GM18511 (cell line): ENCODE measurements around the gene BCLAF1.

ENCODE experiments used
- ATAC-seq: cut with Tn5 transposase; IDR thresholded peaks from one replicate; pipeline ENCODE4 v1.9.1; 2021; ENCODE audit warnings: mild to moderate bottlenecking, moderate library complexity; ENCODE audit not compliant: unreplicated experiment

BCLAF1 gene, protein sequence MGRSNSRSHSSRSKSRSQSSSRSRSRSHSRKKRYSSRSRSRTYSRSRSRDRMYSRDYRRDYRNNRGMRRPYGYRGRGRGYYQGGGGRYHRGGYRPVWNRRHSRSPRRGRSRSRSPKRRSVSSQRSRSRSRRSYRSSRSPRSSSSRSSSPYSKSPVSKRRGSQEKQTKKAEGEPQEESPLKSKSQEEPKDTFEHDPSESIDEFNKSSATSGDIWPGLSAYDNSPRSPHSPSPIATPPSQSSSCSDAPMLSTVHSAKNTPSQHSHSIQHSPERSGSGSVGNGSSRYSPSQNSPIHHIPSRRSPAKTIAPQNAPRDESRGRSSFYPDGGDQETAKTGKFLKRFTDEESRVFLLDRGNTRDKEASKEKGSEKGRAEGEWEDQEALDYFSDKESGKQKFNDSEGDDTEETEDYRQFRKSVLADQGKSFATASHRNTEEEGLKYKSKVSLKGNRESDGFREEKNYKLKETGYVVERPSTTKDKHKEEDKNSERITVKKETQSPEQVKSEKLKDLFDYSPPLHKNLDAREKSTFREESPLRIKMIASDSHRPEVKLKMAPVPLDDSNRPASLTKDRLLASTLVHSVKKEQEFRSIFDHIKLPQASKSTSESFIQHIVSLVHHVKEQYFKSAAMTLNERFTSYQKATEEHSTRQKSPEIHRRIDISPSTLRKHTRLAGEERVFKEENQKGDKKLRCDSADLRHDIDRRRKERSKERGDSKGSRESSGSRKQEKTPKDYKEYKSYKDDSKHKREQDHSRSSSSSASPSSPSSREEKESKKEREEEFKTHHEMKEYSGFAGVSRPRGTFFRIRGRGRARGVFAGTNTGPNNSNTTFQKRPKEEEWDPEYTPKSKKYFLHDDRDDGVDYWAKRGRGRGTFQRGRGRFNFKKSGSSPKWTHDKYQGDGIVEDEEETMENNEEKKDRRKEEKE

DNA sequence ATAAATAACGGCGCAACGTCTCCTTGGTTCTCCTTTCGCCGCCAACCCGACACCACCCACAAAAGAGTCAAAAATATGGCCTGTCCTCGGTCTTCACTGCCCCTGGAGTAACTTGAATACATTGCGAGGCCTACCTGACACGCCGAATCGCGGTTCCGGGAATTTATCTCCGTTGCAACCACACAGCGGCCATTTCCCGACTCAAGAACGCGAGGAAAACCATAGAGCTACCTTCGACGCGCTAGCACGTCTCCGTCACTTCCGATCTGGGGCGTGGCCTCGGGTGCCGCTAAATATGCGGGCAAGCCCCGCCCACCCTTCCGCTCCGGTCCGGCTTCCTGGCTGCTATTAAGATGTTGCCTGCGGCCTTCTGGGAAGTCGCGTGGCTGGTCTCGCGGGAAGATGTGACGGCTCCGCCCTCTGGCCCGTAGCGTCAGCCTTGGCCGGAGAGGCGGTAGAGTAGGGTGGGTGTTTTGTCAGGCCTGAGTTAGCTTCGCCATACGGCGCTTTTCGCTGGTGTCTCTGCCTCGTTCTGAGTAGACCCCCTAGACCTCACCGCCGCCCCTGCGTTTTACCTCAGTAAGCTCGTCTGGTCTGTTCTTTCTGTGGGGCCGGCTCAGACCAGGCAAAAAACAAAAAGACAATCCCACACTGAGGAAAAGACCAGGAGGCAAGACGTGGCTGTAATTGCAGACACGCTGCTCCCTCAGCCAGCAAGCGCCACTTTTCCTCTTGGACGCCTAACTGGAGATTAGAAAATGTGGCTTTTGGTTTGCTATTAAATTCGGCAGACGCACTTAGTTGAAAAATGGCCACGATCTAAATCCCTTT is at the start of gene BCLAF1:
BCLAF1 (minus strand) TSS at position 268 of the 831 bp plus-strand sequence. CDS start 9,980 bp downstream, outside the sequence.
- ATAC-seq, result peak; percentile 93

DNA sequence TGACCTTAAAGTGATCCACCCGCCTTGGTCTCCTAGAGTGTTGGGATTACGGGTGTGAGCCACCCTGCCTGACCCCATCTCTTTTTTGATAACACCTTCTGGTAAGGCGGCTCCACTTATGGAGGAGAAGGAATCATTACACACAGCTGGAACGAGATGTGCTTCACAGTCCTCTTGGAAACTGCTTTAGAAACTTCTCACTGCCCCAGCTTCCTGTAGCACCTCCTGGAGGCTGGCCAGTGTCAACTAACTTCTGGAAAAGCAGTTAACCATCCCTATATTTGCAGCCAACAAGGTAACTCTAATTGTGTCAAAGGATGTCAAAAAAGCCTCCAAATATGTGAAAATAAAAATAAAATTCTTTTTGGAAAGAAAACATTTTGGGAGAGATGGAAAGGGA is 48.8 kb upstream of the BCLAF1 start:
- no peak for ATAC-seq

DNA sequence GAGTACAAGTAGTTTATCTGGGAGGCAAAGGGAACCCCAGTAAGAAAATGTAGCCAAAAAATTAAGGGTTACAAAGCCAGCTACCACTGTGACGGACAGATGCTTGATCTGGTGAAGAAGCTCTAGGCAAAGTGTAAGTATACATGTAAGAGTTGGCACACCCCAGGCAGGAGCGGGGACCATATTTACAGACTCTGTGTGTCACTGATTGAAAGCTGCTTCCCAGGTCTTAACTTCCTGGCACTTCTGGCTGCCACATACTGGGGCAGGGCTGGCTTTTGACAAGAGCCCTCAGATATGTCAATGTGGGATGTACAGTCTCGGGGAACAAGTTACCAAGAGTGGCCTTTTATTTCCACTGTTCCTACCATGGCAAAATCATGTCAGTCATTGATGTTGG is 48.0 kb upstream of the BCLAF1 start:
- no peak for ATAC-seq

DNA sequence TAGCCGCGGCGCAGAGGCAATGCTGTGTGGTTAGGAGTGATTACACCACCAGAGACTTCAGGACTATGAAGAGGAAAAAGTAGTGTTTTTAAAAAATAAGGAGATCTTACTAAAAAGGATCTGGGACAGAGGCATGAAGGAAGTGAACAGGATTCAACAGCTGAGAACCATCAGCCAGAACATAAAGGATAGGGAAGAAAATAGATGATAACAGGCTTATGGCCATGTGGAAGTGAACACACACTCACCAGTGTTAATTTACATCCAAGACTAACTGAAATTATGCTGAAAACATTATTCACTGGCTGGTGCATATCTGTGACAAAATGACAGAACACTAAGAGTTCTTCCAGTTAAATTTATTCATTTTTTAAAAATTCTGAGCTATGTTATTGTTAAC is 47.5 kb upstream of the BCLAF1 start:
- no peak for ATAC-seq

DNA sequence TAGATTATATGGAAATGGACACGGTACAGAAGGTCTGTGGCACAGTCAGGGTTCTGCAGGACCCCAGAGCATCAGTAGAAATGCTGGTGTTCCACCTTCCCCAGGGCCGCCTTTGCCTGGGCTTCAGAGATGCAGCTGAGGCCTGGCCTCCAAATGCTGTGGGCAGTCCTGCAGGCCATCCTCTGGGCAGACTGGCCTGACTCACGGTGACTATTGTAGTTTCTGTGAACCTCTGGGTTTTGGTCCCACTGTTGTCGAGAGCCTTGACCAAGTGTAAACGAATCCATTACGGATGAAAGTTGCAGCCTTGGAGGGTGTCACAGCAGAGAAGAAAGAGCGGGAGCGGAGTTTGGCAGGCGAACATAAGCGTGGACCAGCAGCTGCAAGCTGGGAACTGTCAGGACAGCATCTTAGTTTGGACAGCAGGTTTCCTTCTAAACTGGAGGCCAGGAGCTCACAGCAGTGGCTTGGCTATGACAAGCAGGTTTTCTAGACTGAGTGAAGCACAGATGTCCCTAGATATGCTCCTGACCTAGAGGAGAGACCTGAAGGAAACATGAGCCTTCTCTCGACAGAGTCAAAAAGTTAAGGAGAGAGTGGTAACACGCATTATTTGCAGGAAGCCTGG is 46.2 kb upstream of the BCLAF1 start:
- ATAC-seq, result no peak

DNA sequence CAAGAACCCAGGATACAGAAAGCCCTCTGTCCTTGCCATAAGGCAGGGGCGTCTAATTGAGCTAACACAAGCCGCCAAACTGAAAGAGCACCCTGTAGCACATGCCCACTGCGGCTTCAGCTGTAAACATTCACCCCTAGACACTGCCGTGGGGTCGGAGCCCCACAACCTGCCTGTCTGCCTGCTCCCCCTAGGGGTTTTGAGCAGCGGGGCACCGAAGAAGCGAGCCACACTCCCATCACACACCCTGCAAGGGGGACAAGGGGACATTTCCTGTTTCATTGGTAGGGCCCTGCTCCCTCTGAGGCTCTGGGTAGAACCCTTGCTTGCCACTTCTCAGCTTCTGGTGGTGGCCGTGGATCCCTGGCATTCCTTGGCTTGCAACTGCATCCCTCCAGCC is 45.2 kb upstream of the BCLAF1 start:
- no peak for ATAC-seq

DNA sequence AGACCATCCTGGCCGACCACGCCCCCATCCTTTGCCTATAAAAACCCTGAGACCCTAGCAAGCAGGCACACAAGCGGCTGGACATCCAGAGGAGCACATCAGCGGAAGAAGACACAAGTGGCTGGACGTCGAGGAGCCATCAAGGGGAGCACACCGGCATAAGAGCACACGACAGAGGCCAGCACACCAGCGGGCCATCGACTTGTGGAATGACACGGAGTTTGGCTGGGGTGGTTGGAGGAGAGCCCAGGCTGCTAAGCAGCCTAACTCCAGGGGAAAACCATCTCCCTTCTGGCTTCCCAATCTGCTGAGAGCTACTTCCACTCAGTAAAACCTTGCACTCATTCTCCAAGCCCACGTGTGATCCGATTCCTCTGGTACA is 44.8 kb upstream of the BCLAF1 start:
- ATAC-seq, result no peak

DNA sequence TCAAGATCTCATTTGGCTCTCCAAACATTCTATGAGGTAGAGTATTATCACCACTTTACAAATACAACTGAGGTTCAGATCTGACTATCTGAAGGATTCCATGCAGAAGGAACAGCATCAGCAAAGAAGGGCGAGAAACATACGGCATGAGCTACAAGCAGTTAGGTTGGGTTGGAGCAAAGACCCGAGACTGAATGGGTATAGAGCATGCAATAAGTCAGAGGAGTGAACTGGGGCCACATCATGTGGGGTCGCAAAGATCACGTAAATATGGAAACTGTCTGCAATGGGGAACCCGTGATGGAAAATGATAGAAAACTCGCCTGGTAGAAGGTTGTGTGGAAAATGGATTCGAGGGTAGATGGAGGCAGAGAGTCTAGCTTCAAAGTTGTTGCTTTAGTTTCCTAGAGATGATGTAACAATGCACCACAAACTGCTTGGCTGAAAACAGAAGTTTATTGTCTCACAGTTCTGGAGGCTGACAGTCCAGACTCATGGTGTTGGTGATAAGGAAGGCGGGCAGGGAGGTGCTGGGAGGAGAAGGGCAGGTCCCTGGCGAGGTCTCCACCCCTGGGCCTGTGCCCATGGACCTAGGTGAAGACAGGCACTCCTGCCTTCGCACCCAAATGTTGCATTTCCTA is 44.3 kb upstream of the BCLAF1 start:
- no peak for ATAC-seq

DNA sequence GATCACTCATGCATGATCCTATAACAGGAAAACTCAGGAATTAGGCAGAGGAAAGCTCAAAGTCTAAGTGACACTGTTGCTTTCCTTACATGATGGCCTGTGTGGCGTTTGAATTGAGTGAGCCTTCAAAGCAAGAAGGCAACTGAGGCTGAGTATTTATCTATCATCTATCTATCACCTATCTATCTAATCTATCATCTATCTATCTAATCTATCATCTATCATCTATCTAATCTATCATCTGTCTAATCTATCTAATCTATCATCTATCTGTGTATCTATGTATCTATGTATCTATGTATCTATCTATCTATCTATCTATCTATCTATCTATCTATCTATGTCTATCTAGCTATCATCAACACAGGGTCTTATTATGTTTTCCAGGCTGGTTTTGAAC is 41.8 kb upstream of the BCLAF1 start:
- ATAC-seq, result no peak

DNA sequence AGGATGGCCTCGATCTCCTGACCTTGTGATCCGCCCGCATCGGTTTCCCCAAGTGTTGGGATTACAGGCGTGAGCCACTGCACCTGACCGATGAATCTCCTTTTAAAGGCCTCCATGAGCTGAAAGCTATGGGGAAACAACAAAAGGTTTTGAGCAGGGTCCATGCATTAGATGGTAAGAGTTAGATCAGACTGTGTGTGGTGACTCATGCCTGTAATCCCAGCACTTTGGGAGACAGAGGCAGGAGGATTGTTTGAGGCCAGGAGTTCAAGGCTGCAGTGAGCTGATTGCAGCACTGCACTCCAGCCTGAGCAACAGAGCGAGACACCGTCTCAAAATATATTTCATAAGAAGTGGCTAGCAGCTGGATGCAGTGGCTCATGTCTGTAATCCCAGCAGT is 41.0 kb upstream of the BCLAF1 start:
- ATAC-seq, result no peak

DNA sequence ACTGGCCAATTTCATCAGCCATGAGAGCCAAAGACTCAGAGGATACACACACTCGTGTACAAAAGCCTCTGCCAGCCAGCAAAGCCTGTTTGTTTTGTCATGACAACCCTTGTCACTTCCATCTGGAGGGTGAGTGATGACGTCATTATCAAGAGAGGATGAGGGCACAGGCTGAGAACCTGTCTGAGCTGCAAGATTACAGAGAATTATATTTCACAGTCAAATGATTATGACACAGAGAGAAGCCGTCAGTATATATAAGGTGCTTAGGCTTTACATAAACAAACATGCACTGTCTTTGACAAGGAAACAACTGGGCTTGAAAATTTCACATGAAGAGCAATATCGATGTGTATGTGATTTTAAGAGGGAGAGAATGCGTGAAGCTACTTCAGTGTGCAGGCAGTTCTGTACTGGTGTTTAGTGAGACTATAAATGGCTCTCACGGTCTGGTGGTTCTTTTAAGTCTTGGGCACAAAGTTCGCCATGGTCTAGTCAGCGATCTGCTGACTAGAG is 36.5 kb upstream of the BCLAF1 start:
- ATAC-seq, result no peak

DNA sequence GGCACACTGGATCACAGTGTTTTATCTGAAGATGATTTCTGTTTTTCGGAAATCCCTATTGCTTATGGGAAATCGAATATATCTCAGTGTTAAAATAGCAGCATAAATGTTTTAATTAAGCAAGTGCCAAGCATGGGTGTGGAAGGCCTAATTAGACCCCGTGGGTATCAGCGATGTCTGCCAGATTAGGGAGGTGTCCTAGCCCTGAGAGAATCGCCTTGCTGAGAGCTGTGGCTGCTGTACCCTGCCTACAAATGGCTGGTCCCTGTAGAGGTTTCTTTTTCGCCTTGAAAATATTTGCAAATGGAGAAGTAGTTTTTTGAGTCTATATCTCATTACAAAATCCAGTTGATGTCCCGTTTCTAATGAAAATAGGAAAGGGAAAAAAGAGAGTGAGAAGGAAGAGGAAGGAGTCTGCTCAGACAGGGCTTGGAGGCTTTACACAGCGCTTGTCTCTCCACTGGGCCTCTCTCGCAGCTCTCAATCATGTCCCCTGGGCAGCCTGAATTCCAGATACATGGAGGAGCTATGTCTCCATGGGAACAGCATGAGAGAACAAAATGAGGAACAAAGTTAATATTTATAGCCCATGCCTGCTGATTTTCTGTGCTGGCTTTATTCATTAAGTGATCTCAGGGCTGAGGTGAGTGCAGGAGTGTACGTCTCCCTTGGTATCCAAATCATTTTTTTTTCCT is 35.2 kb upstream of the BCLAF1 start:
- ATAC-seq, result no peak

DNA sequence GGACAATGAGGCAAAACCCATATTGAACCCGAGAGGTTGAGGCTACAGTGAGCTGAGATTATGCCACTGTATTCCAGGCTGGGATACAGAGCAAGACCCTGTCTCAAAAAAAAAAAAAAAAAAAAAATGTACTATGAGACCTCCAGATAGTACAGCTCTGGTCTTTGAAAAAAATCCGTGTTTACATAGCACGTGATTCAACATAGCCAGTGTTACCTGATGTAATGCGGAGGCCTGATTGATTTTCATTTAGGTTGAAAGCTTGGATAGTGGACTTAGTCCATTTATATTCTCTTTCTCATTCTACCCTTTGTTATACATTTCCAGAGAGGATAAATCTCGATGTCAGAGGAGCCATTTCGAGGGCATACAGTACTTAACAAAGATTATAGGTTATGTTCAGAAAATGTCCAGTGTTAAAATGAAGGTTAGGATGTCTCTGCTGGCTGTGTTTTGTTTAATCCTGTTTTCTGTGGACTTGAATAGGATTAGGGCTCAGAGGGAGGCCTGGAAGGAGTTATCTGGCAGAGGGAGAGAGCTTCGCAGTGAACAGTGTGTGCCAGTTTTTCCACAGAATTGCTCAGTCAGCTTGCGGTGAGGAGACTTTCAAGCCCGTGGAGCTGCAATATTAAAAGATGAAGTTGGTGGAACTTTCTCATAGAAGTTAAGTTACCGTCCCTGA is 33.9 kb upstream of the BCLAF1 start:
- ATAC-seq, result no peak

DNA sequence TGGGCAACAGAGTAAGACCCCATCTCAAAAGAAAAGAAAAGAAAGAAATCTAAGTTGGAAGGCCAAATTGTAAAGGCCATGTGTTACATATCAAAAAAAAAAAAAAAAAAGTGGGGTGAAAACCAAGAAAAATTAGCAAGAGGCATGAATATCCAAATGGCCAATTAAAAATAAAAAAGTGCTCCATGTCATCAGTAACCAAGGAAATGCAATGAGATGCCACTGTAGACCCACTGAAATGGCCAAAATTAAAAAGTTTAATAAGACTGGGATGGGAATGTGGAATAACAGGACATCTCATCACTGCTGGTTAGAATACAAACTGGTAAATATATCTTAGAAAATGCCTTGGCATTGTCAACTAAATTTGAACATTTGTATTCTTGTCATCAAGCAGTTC is 30.1 kb upstream of the BCLAF1 start:
- no peak for ATAC-seq

DNA sequence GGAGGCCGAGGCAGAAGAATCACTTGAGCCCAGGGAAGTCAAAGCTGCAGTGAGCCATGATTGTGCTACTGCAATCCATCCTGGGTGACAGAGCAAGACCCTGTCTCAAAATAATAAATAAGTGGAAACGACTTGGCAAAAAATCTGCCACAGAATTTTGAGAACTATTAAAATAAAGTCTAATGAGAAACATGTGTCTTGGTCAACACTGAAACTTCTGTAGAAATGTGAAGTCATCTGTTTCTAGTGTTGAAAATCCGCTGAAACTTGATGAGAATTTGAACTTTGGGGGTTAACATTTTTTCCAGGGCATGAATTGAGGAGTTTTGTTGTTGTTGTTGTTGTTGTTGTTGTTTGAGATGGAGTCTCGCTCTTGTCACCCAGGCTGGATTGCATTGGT is 29.0 kb upstream of the BCLAF1 start:
- no peak for ATAC-seq

DNA sequence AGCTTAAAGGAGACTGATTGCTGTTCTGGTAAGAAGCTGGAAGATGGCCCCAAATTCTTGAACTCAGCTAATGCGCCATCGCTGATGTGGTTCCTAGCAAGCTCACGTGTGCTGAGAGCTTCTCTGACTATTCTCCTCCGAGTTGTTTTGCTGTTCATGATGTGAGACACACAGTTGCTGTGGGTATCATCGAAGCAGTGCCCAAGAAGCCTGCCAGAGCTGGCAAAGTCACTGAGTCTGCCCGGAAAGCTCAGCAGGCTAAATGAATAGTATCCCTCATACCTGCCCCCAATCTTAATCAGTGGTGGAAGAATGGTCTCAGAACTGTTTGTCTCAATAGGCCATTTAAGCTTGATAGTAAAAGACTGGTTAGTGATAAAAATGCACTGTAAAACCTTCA is 28.3 kb upstream of the BCLAF1 start:
- ATAC-seq, result no peak

DNA sequence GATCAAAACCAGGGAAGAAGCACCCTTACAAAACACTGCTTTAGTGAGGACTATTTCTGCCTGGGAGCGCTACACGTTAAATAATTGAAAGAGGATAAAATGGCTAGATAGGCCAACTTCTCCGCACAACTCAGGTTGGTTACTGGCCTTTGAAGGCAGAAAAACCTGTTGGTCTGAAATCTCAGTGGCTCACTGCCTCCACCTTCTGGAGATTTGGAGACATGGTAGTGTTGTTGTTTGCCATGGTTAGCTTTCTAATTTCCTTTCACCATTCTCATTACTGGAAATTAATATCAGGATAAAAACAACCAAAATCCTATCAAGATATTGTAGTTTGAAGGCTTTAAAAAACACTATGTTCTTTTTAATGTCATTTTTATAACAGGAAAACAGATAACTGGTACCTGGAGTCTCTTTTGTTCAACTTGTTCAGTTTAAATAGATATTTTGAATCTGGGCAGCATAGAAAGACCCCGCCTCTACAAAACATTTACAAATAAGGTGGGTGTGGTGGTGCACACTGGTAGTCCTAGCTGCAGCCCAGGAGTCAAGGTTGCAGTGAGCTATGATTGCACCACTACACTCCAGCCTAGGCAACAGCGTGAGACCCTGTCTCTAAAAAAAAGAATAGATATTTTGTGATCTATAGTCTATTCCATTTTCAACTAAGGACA is 27.5 kb upstream of the BCLAF1 start:
- ATAC-seq, result peak; percentile 75

DNA sequence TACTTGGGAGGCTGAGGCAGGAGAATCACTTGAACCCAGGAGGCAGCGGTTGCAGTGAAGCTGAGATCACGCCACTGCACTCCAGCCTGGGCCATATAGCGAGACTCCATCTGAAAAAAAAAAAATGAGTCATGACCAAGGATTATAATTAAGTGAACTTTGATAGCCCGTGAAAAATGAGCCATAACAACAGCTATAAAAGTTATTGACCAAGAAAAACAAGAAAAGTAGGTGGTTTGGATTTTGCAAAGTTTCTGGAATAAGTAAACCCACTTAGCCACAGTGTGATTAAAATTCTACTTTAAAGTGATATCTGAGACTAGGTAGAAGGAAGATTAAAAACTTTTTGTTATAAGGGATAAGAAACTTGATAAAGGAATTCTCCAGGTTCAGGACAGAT is 25.9 kb upstream of the BCLAF1 start:
- no peak for ATAC-seq
